Hypothalamus (tissue), 51 donors: ENCODE measurements around the gene DNAAF6.
"Not testable (repeated sequence)": the region's sequence is repeated elsewhere in the genome, so short reads cannot be mapped to it uniquely, and the experiment has no call there.

Experiments
- DNase-seq, 51 donors: peaks; one replicate each; lab custom pipeline; 2025; lab: John Stamatoyannopoulos, UW

The DNAAF6 gene

GRCh38 chrX:107205770-107206696, at the start of gene DNAAF6, which contains the start of gene NUP62CL:
TSS of gene DNAAF6 (plus strand) at chrX:107206611. CDS start at chrX:107212876, 6,265 bp downstream.
TSS of gene NUP62CL (minus strand) at chrX:107206433. CDS start at chrX:107175146, 31,287 bp downstream.
- peak in 35 of 51 donors; percentile 0 to 34 (median 6) for DNase-seq

- not testable (repeated sequence) for DNase-seq
Measured at GRCh38 chrX:107157618-107158017, 48.8 kb upstream of the DNAAF6 start.

- no peak for DNase-seq
Measured at GRCh38 chrX:107167163-107167921, 39.1 kb upstream of the DNAAF6 start.

- no peak for DNase-seq
Measured at GRCh38 chrX:107168257-107168656, 38.2 kb upstream of the DNAAF6 start.

- DNase-seq = no peak
Measured at GRCh38 chrX:107168712-107169111, 37.7 kb upstream of the DNAAF6 start.

GRCh38 chrX:107171369-107172102, 34.9 kb upstream of the DNAAF6 start:
- DNase-seq = no peak

- no peak for DNase-seq
Measured at GRCh38 chrX:107197319-107197718, 9.1 kb upstream of the DNAAF6 start.

- DNase-seq = not testable (repeated sequence)
Measured at GRCh38 chrX:107198074-107198473, 8.3 kb upstream of the DNAAF6 start.

GRCh38 chrX:107199491-107199890, 6.9 kb upstream of the DNAAF6 start:
- no peak for DNase-seq

- DNase-seq = no peak
Measured at GRCh38 chrX:107204068-107204605, 2.3 kb upstream of the DNAAF6 start.

GRCh38 chrX:107206697-107207065, 270 bp downstream of the DNAAF6 start:
- DNase-seq = no peak

- DNase-seq = no peak
Measured at GRCh38 chrX:107207089-107207488, 678 bp downstream of the DNAAF6 start.

- no peak for DNase-seq
Measured at GRCh38 chrX:107207943-107208342, 1.5 kb downstream of the DNAAF6 start.

- DNase-seq = no peak
Measured at GRCh38 chrX:107213477-107213876, 7.1 kb downstream of the DNAAF6 start.

GRCh38 chrX:107226757-107227156, 20.3 kb downstream of the DNAAF6 start:
- DNase-seq = no peak

GRCh38 chrX:107227780-107228485, 21.5 kb downstream of the DNAAF6 start:
- no peak for DNase-seq

- no peak for DNase-seq
Measured at GRCh38 chrX:107228486-107228819, 22.0 kb downstream of the DNAAF6 start.

- peak in 2 of 51 donors; percentile 1 to 4 for DNase-seq
Measured at GRCh38 chrX:107272431-107272921, 66.1 kb downstream of the DNAAF6 start.

GRCh38 chrX:107273795-107274194, 67.4 kb downstream of the DNAAF6 start:
- DNase-seq = no peak

- DNase-seq = no peak
Measured at GRCh38 chrX:107288676-107289075, 82.3 kb downstream of the DNAAF6 start.
